Glomerular visceral epithelial cell (primary cell): ENCODE measurements around the gene CBFA2T2.
"Not testable (repeated sequence)": the region's sequence is repeated elsewhere in the genome, so short reads cannot be mapped to it uniquely, and the experiment has no call there.

Source experiments
- DNase-seq: peaks from one replicate; pipeline ENCODE4 v3.0.0-alpha.2; 2016; ENCODE audit errors: extremely low spot score

Gene CBFA2T2

GRCh38 chr20:33506576-33506975, 16.7 kb downstream of the CBFA2T2 start:
- no peak for DNase-seq

- no peak for DNase-seq
Observed at GRCh38 chr20:33507461-33507860, 17.6 kb downstream of the CBFA2T2 start.

GRCh38 chr20:33508015-33508414, 18.1 kb downstream of the CBFA2T2 start:
- not testable (repeated sequence) for DNase-seq

GRCh38 chr20:33509057-33509456, 19.2 kb downstream of the CBFA2T2 start:
- not testable (repeated sequence) for DNase-seq

- DNase-seq = not testable (repeated sequence)
Observed at GRCh38 chr20:33511876-33512275, 22.0 kb downstream of the CBFA2T2 start.

GRCh38 chr20:33515569-33516216, 25.8 kb downstream of the CBFA2T2 start:
- DNase-seq = no peak

- DNase-seq = no peak
Observed at GRCh38 chr20:33516882-33517281, 27.0 kb downstream of the CBFA2T2 start.

- DNase-seq = peak; percentile 88
Observed at GRCh38 chr20:33518071-33518470, 28.2 kb downstream of the CBFA2T2 start.

- DNase-seq = no peak
Observed at GRCh38 chr20:33521461-33521860, 31.6 kb downstream of the CBFA2T2 start.

GRCh38 chr20:33522256-33522820, 32.4 kb downstream of the CBFA2T2 start:
- no peak for DNase-seq

GRCh38 chr20:33524261-33524660, 34.4 kb downstream of the CBFA2T2 start:
- peak; percentile 21 for DNase-seq

- DNase-seq = no peak
Observed at GRCh38 chr20:33526769-33527168, 36.9 kb downstream of the CBFA2T2 start.

- no peak for DNase-seq
Observed at GRCh38 chr20:33531047-33531877, 41.4 kb downstream of the CBFA2T2 start.

- DNase-seq = no peak
Observed at GRCh38 chr20:33531885-33532284, 42.0 kb downstream of the CBFA2T2 start.

GRCh38 chr20:33532753-33533459, 43.0 kb downstream of the CBFA2T2 start:
- no peak for DNase-seq

- DNase-seq = not testable (repeated sequence)
Observed at GRCh38 chr20:33535717-33536116, 45.8 kb downstream of the CBFA2T2 start.

GRCh38 chr20:33537608-33538007, 47.7 kb downstream of the CBFA2T2 start:
- DNase-seq = no peak

GRCh38 chr20:33539129-33539528, 49.2 kb downstream of the CBFA2T2 start:
- DNase-seq = no peak

- DNase-seq = no peak
Observed at GRCh38 chr20:33540427-33540826, 50.5 kb downstream of the CBFA2T2 start.

GRCh38 chr20:33541074-33541473, 51.2 kb downstream of the CBFA2T2 start:
- no peak for DNase-seq

GRCh38 chr20:33541797-33542196, 51.9 kb downstream of the CBFA2T2 start:
- DNase-seq = no peak

- DNase-seq = no peak
Observed at GRCh38 chr20:33545763-33546162, 55.9 kb downstream of the CBFA2T2 start.
